ENCODE measurements around the gene PLCB3. TPM values are rescaled to one million over a fixed set of nuclear protein-coding genes. Genes with fewer than 3 reads are reported as not detected.

PLCB3 gene
- total and polyA plus RNA-seq, 2 experiments from 2014 or later, result 28.1 to 103 TPM

GRCh38 chr11:64230171-64230984 is 21.0 kb upstream of the PLCB3 start, which contains the start of gene DNAJC4:
Gene DNAJC4 (plus strand): TSS chr11:64230548. CDS start chr11:64230855, 307 bp downstream.
- H3K9me3 Mint-ChIP-seq, result no peaks in the 10 kb centered on the region
- Histone ChIP-seq H3K27ac (ENCODE audit: low read depth) (peak within 1 kb of the TSS; percentile 80; the same call in 1 of the 2 replicates), H3K4me1 (ENCODE audit: insufficient read depth) (peaks cover 17% of the 10 kb centered on the region; the same call in 1 of the 2 replicates)

DNA sequence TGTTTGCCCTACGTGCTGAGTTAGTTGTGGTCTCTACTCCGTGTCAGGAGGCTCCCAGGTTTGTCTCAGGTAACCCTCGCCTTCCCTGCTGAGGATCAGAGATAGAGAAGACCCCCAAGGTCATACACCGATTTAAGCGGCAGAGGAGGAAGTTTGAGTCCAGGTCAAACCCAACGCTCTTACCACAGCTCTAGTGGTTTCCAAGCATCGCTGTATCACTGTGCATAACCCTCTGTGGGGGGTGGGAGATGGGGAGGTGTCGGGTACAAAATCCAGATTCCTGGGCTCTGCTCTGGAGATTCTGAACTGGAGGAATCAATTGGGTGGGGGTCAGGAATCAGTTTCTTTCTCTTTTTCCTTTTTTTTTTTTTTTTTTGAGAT is 20.4 kb upstream of the PLCB3 start:
- Mint-ChIP-seq H3K27ac (peak overlapping the region; percentile 73; the same call in 1 of the 2 replicates), H3K36me3 (ENCODE audit: low read depth) (peaks cover 3% of the 10 kb centered on the region; the same call in 1 of the 3 replicates), H3K27me3 (ENCODE audit: insufficient read depth, low read depth, poor library complexity) (peaks cover 27% of the 10 kb centered on the region), H3K4me1 (peaks cover 23% of the 10 kb centered on the region), H3K4me3 (peak overlapping the region; percentile 83), H3K9me3 (no peaks in the 10 kb centered on the region)
- Histone ChIP-seq H3K79me2 (replicated peaks; ENCODE audit: insufficient read depth) (peaks cover 4% of the 10 kb centered on the region; the same call in 1 of the 2 replicates), H3F3A (replicated peaks; ENCODE audit: low read depth) (peaks cover 22% of the 10 kb centered on the region), H3K36me3 (ENCODE audit: insufficient read depth) (no peaks in the 10 kb centered on the region), H3K27ac (ENCODE audit: low read depth) (peak overlapping the region; percentile 80; the same call in 1 of the 2 replicates), H3K4me3 (peak overlapping the region; percentile 94), H3K4me2 (peak overlapping the region; percentile 96), H4K20me1 (replicated peaks; ENCODE audit: insufficient read depth) (no peaks in the 10 kb centered on the region), H3K4me1 (ENCODE audit: insufficient read depth) (peaks cover 17% of the 10 kb centered on the region; the same call in 1 of the 2 replicates), H3K9me2 (ENCODE audit: insufficient read depth) (no peaks in the 10 kb centered on the region), H2AFZ (peak overlapping the region; percentile 76; the same call in 1 of the 2 replicates), H3K27me3 (ENCODE audit: insufficient read depth) (peaks cover 23% of the 10 kb centered on the region; the same call in 1 of the 2 replicates)
- no peak for TF ChIP-seq STAT1 (IDR thresholded peaks at IDR 0.05; ENCODE audit: unreplicated experiment)
- no peak for TF ChIP-seq ZNF462 (CRISPR knock-in tag; IDR thresholded peaks at IDR 0.05)
- TF ChIP-seq, protein P1, sequence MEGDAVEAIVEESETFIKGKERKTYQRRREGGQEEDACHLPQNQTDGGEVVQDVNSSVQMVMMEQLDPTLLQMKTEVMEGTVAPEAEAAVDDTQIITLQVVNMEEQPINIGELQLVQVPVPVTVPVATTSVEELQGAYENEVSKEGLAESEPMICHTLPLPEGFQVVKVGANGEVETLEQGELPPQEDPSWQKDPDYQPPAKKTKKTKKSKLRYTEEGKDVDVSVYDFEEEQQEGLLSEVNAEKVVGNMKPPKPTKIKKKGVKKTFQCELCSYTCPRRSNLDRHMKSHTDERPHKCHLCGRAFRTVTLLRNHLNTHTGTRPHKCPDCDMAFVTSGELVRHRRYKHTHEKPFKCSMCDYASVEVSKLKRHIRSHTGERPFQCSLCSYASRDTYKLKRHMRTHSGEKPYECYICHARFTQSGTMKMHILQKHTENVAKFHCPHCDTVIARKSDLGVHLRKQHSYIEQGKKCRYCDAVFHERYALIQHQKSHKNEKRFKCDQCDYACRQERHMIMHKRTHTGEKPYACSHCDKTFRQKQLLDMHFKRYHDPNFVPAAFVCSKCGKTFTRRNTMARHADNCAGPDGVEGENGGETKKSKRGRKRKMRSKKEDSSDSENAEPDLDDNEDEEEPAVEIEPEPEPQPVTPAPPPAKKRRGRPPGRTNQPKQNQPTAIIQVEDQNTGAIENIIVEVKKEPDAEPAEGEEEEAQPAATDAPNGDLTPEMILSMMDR (conservative IDR thresholded peaks at IDR 0.05; ENCODE audit: low read depth in 2 of 2), result no peak
- no peak for TF ChIP-seq JUNB (IDR thresholded peaks at IDR 0.05; ENCODE audit: unreplicated experiment)
- no peak for TF ChIP-seq POLR2AphosphoS5 (IDR thresholded peaks at IDR 0.05; ENCODE audit: low read depth)
- TF ChIP-seq, protein P2, sequence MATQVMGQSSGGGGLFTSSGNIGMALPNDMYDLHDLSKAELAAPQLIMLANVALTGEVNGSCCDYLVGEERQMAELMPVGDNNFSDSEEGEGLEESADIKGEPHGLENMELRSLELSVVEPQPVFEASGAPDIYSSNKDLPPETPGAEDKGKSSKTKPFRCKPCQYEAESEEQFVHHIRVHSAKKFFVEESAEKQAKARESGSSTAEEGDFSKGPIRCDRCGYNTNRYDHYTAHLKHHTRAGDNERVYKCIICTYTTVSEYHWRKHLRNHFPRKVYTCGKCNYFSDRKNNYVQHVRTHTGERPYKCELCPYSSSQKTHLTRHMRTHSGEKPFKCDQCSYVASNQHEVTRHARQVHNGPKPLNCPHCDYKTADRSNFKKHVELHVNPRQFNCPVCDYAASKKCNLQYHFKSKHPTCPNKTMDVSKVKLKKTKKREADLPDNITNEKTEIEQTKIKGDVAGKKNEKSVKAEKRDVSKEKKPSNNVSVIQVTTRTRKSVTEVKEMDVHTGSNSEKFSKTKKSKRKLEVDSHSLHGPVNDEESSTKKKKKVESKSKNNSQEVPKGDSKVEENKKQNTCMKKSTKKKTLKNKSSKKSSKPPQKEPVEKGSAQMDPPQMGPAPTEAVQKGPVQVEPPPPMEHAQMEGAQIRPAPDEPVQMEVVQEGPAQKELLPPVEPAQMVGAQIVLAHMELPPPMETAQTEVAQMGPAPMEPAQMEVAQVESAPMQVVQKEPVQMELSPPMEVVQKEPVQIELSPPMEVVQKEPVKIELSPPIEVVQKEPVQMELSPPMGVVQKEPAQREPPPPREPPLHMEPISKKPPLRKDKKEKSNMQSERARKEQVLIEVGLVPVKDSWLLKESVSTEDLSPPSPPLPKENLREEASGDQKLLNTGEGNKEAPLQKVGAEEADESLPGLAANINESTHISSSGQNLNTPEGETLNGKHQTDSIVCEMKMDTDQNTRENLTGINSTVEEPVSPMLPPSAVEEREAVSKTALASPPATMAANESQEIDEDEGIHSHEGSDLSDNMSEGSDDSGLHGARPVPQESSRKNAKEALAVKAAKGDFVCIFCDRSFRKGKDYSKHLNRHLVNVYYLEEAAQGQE (IDR thresholded peaks at IDR 0.05; ENCODE audit: unreplicated experiment), result no peak
- no peak for ATAC-seq
- no peak for DNase-seq (ENCODE audit: low spot score)

More at GRCh38 chr11:64230171-64230984, 21.0 kb upstream of the PLCB3 start, which contains the start of gene DNAJC4:
- H3K4me3 Mint-ChIP-seq, result peak within 1 kb of the TSS; percentile 83
- peak within 1 kb of the TSS; percentile 94 for H3K4me3 ChIP-seq
- TF ChIP-seq EZH2phosphoT487 (IDR thresholded peaks at IDR 0.05; ENCODE audit: unreplicated experiment) (no peak), EZH2 (IDR thresholded peaks at IDR 0.05; ENCODE audit: low read depth, unreplicated experiment) (no peak), STAT1 (IDR thresholded peaks at IDR 0.05; ENCODE audit: unreplicated experiment) (no peak), POLR2AphosphoS5 (IDR thresholded peaks at IDR 0.05; ENCODE audit: low read depth) (peak; percentile 85)
- peak within 1 kb of the TSS; percentile 76; the same call in 1 of the 2 replicates for H2AFZ ChIP-seq
- peaks cover 25% of the 10 kb centered on the region for H3K27me3 Mint-ChIP-seq (ENCODE audit: insufficient read depth, low read depth, poor library complexity)
- peak within 1 kb of the TSS; percentile 96 for H3K4me2 ChIP-seq
- H3K36me3 ChIP-seq (ENCODE audit: insufficient read depth), result no peaks in the 10 kb centered on the region
- H3K27me3 ChIP-seq (ENCODE audit: insufficient read depth), result peaks cover 23% of the 10 kb centered on the region; the same call in 1 of the 2 replicates
- H3K27ac Mint-ChIP-seq, result peak within 1 kb of the TSS; percentile 73
- DNase-seq (ENCODE audit: low spot score) (peak; percentile 100), ATAC-seq (peak; percentile 37)
- no peaks in the 10 kb centered on the region for H3K9me2 ChIP-seq (ENCODE audit: insufficient read depth)
- H3K79me2 ChIP-seq (replicated peaks; ENCODE audit: insufficient read depth), result peaks cover 2% of the 10 kb centered on the region; the same call in 1 of the 2 replicates
- peaks cover 17% of the 10 kb centered on the region for H3F3A ChIP-seq (replicated peaks; ENCODE audit: low read depth)
- no peaks in the 10 kb centered on the region for H4K20me1 ChIP-seq (replicated peaks; ENCODE audit: insufficient read depth)
- peaks cover 3% of the 10 kb centered on the region; the same call in 1 of the 3 replicates for H3K36me3 Mint-ChIP-seq (ENCODE audit: low read depth)
- H3K4me1 Mint-ChIP-seq, result peaks cover 23% of the 10 kb centered on the region
